Panc1 (cell line): ENCODE measurements around the gene COPS7A. TPM values are rescaled to one million over a fixed set of nuclear protein-coding genes. Genes with fewer than 3 reads are reported as not detected.

Source experiments
- ATAC-seq: fragments of 200-7000 bp; cut with Tn5 transposase; 2 replicates; pipeline ENCODE4 v1.9.1; 2020; ENCODE audit warnings: mild to moderate bottlenecking, moderate library complexity
- BruUV-seq: library from RNA; stranded (reverse); fragments of 400-500 nt; replicated peaks from 2 replicates; lab custom pipeline; 2021; lab: Mats Ljungman, UMichigan
- CTCF ChIA-PET: fragments of 300-600 bp; sonication (Branson Sonifier 250); formaldehyde crosslinking; loops from one replicate; lab custom pipeline; 2022; ENCODE audit warnings: antibody characterized with exemption; lab: Charles Lee
- POLR2A ChIA-PET: fragments of 300-600 bp; sonication (Branson Sonifier 250); formaldehyde crosslinking; loops from one replicate; lab custom pipeline; 2022; ENCODE audit warnings: antibody characterized with exemption; lab: Charles Lee
- DNase-seq: peaks from one replicate; pipeline ENCODE4 v3.0.0-alpha.2; 2010; ENCODE audit warnings: low read depth, low spot score
- H3K27ac ChIP-seq: 2 replicates; pipeline ENCODE4 v1.5.1; 2011; ENCODE audit warnings: mild to moderate bottlenecking, low read length, inconsistent platforms
- H3K27me3 ChIP-seq: fragments of 200-500 bp; sonication (Bioruptor generic); 2 replicates; pipeline ENCODE4 v1.6.0; 2014; ENCODE audit warnings: low read length, inconsistent platforms; ENCODE audit not compliant: control insufficient read depth, insufficient read depth
- H3K36me3 ChIP-seq: fragments of 200-500 bp; sonication (Bioruptor generic); 2 replicates; pipeline ENCODE4 v1.5.1; 2014; ENCODE audit warnings: inconsistent platforms, mild to moderate bottlenecking, low read length, moderate library complexity; ENCODE audit not compliant: control insufficient read depth, insufficient read depth
- H3K4me1 ChIP-seq: 2 replicates; pipeline ENCODE4 v1.5.1; 2011; ENCODE audit warnings: inconsistent platforms, mild to moderate bottlenecking, low read length, moderate library complexity; ENCODE audit not compliant: control insufficient read depth, insufficient read depth
- H3K4me3 ChIP-seq, 2 experiments: 2 replicates each; pipeline ENCODE4 v1.5.1; 2011 to 2012; ENCODE audit warnings: low read depth in 2 of 2, low read length in 2 of 2, mild to moderate bottlenecking in 2 of 2, inconsistent platforms in 1 of 2, moderate library complexity in 1 of 2
- H3K9me3 ChIP-seq: fragments of 200-500 bp; sonication (Bioruptor generic); 2 replicates; pipeline ENCODE4 v1.5.1; 2014; ENCODE audit warnings: low read depth, mild to moderate bottlenecking, inconsistent platforms, low read length, moderate library complexity; ENCODE audit not compliant: control insufficient read depth, insufficient read depth
- POLR2AphosphoS5 ChIP-seq: IDR thresholded peaks from 2 replicates; pipeline ENCODE4 v1.6.1; 2012; ENCODE audit warnings: mild to moderate bottlenecking, low read depth, low read length, moderate library complexity
- SIN3A ChIP-seq: IDR thresholded peaks from 2 replicates; pipeline ENCODE4 v1.6.1; 2012; ENCODE audit warnings: low read depth, mild to moderate bottlenecking, low read length, moderate library complexity, borderline replicate concordance; ENCODE audit not compliant: insufficient read depth
- TCF7L2 ChIP-seq: IDR thresholded peaks from 2 replicates; pipeline ENCODE4 v1.6.1; 2011; ENCODE audit warnings: mild to moderate bottlenecking, low read depth, low read length, inconsistent platforms
- in situ Hi-C: cut with HindIII; loops from 2 replicates; pipeline ENCODE4 v1.10.0; 2016; ENCODE audit warnings: low sequenced_read_pairs, low pct_unique_long_range_greater_than_20kb
- intact Hi-C: fragments of 100-400 bp; cut with micrococcal nuclease; formaldehyde crosslinking; loops from one replicate; pipeline ENCODE4 v1.10.0; 2022; ENCODE audit not compliant: unreplicated experiment
- total RNA-seq: library from RNA; stranded (reverse); gene quantifications from one replicate; pipeline ENCODE4 v1.2.1, GENCODE V29; 2021; ENCODE audit not compliant: unreplicated experiment
- TF ChIP-seq, protein P1 (sequence below): fragments of 450-650 bp; IDR thresholded peaks from 2 replicates; pipeline ENCODE4 v1.5.1; 2017; ENCODE audit warnings: mild to moderate bottlenecking
- TF ChIP-seq, protein P2 (sequence below), 2 experiments: IDR thresholded peaks; 2 replicates each; pipeline ENCODE4 v1.6.1; 2011 to 2012; ENCODE audit warnings: low read depth in 2 of 2, control low read depth in 1 of 2, low read length in 1 of 2, mild to moderate bottlenecking in 1 of 2, moderate library complexity in 1 of 2; ENCODE audit not compliant: insufficient read depth in 1 of 2

Gene COPS7A
- total RNA-seq, 1 experiment from 2014 or later, result 37.5 TPM

DNA sequence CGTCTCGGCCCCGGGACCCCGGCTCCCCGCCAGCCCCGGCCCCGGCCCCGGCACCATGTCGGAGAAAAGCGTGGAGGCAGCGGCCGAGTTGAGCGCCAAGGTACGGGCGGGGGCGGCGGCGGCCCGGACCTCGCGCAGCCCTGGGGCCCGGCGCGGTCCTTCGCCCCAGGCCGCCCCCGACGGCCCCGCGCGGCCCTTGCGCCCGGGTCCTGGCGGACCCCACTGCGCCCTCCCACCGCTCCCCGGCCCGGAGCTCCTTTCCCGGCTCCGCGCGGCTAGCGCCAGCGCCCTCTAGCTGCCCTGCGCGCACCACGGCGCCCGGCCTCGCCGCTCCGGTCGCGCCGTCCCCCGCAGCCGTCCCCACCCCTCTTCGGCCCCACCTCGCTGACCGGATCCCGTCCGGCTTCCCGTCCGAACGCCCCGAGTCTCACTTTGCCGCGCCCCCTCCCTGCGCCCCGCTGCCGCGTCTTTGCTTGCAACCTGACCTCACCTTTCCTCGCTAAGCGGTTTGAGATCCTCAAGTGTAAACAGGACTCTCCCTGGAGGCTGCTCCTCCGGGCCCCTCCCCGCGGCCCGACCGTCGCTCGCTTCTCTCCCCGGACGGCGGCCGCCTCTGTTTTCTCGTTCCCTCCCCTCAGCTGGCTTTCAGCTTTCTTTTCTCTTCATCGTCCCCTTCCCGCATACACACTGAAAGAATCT, 43.0 kb downstream of the COPS7A start:
- Histone ChIP-seq H3K4me1 (peaks cover 45% of the 10 kb centered on the region), H3K9me3 (no peaks in the 10 kb centered on the region), H3K27me3 (no peaks in the 10 kb centered on the region), H3K27ac (peak overlapping the region; percentile 80), H3K4me3 (peak overlapping the region; percentile 90 to 91), H3K36me3 (peaks cover 2% of the 10 kb centered on the region)
- TF ChIP-seq, protein P1, sequence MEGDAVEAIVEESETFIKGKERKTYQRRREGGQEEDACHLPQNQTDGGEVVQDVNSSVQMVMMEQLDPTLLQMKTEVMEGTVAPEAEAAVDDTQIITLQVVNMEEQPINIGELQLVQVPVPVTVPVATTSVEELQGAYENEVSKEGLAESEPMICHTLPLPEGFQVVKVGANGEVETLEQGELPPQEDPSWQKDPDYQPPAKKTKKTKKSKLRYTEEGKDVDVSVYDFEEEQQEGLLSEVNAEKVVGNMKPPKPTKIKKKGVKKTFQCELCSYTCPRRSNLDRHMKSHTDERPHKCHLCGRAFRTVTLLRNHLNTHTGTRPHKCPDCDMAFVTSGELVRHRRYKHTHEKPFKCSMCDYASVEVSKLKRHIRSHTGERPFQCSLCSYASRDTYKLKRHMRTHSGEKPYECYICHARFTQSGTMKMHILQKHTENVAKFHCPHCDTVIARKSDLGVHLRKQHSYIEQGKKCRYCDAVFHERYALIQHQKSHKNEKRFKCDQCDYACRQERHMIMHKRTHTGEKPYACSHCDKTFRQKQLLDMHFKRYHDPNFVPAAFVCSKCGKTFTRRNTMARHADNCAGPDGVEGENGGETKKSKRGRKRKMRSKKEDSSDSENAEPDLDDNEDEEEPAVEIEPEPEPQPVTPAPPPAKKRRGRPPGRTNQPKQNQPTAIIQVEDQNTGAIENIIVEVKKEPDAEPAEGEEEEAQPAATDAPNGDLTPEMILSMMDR, result peak; percentile 87
- TF ChIP-seq POLR2AphosphoS5, result no peak
- intact Hi-C loops (no loop called here), in situ Hi-C loops (no loop called here)
- BruUV-seq, result no TSS peak
- ChIA-PET POLR2A (interaction anchor here (0.6 to 0.9 kb wide), 3 partner anchors 14 to 100 kb away, joined by 4 to 17 read pairs (median 10); partner anchors contain the start of gene MLF2), CTCF (interaction anchor here (0.7 to 1.7 kb wide), 6 partner anchors 14 to 105 kb away, joined by 4 to 15 read pairs (median 8); partner anchors contain the start of genes COPS7A and MLF2)
- ATAC-seq (peak; percentile 56), DNase-seq (no peak)

DNA sequence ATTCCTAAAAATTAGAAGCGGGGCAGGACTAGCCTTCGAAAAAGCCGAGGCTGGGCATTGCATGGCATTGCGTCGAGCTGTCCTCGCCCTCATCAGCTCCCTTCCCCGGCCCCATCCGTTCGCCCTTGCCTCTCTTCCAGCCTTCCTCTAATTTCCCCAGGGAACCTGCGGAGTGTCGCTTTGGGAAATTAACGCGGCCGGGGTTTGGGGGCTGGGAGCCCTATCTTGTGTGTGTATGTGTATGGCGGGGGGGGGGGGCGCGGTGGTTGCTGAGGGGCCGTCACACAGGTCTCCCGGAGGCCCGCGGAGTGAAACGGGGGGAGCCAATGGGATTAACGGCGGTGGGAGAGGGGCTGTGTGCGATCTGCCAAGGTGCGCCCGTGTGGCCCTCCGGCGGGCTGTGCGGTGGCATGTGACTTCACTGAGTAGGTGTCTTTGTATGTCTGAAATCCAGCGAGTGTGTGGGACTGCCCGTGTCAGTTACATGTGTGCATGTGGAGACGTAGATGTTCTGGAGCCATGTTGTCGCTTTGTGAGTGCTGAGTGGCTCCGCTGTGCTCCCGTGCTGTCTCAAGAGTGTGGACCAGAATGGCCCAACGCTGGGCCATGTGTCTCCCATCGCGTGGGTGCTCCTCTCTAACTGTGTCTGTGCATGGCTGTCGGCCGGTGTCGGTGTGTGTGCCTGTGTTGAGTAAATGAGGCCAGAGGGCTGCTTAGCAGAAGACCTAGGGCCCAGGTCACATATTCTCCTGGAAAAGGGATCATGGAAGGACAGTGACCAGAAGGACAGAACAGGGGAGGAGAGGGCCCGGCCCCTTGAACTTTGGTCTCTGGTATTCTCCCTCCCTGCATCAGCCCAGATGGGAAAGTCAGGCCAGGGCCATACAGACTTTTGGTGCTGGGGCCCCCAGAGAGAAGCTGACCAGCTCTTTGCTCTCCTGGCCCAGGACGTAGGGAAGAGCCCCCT, 43.8 kb downstream of the COPS7A start:
- Histone ChIP-seq H3K9me3 (no peaks in the 10 kb centered on the region), H3K4me3 (peak overlapping the region; percentile 90 to 91), H3K4me1 (peaks cover 47% of the 10 kb centered on the region), H3K27ac (peak overlapping the region; percentile 80), H3K36me3 (peaks cover 2% of the 10 kb centered on the region), H3K27me3 (no peaks in the 10 kb centered on the region)
- TF ChIP-seq, protein P2, sequence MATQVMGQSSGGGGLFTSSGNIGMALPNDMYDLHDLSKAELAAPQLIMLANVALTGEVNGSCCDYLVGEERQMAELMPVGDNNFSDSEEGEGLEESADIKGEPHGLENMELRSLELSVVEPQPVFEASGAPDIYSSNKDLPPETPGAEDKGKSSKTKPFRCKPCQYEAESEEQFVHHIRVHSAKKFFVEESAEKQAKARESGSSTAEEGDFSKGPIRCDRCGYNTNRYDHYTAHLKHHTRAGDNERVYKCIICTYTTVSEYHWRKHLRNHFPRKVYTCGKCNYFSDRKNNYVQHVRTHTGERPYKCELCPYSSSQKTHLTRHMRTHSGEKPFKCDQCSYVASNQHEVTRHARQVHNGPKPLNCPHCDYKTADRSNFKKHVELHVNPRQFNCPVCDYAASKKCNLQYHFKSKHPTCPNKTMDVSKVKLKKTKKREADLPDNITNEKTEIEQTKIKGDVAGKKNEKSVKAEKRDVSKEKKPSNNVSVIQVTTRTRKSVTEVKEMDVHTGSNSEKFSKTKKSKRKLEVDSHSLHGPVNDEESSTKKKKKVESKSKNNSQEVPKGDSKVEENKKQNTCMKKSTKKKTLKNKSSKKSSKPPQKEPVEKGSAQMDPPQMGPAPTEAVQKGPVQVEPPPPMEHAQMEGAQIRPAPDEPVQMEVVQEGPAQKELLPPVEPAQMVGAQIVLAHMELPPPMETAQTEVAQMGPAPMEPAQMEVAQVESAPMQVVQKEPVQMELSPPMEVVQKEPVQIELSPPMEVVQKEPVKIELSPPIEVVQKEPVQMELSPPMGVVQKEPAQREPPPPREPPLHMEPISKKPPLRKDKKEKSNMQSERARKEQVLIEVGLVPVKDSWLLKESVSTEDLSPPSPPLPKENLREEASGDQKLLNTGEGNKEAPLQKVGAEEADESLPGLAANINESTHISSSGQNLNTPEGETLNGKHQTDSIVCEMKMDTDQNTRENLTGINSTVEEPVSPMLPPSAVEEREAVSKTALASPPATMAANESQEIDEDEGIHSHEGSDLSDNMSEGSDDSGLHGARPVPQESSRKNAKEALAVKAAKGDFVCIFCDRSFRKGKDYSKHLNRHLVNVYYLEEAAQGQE (IDR thresholded peaks at IDR 0.05; ENCODE audit: insufficient read depth in 1 of 2, low read depth in 2 of 2, low read length in 1 of 2), result no peak
- TF ChIP-seq, protein P1, result no peak
- no peak for TF ChIP-seq POLR2AphosphoS5
- TF ChIP-seq SIN3A, result no peak
- TF ChIP-seq TCF7L2, result no peak
- no TSS peak for BruUV-seq
- intact Hi-C loops (no loop called here), in situ Hi-C loops (no loop called here)
- ChIA-PET POLR2A (interaction anchor here (0.6 kb wide), 1 partner anchor 142 kb away, joined by 4 read pairs; no protein-coding TSS in a partner anchor), CTCF (interaction anchor here (0.7 kb wide), 2 partner anchors 15 to 37 kb away, joined by 6 to 9 read pairs; partner anchors contain the start of gene MLF2)
- no peak for DNase-seq
- no peak for ATAC-seq
